Choroid plexus epithelial cell (primary cell): ENCODE data around the gene ADAMTS12.

Experiments
- DNase-seq: peaks from one replicate; pipeline ENCODE4 v3.0.0-alpha.2; 2010; ENCODE audit warnings: low read depth
- H3K4me3 ChIP-seq: 2 replicates; pipeline ENCODE4 v1.5.1; 2011; ENCODE audit warnings: low read depth, mild to moderate bottlenecking, control low read depth, low read length, moderate library complexity
- TF ChIP-seq, protein P1 (sequence below): conservative IDR thresholded peaks from 2 replicates; pipeline ENCODE4 v1.5.1; 2011; ENCODE audit warnings: low read depth, mild to moderate bottlenecking, control low read depth, inconsistent platforms, low read length, moderate library complexity

Gene ADAMTS12

GRCh38 chr5:33827018-33827707 lies 64.6 kb downstream of the ADAMTS12 start:
- H3K4me3 ChIP-seq = no peak overlapping the region
- TF ChIP-seq, protein P1, sequence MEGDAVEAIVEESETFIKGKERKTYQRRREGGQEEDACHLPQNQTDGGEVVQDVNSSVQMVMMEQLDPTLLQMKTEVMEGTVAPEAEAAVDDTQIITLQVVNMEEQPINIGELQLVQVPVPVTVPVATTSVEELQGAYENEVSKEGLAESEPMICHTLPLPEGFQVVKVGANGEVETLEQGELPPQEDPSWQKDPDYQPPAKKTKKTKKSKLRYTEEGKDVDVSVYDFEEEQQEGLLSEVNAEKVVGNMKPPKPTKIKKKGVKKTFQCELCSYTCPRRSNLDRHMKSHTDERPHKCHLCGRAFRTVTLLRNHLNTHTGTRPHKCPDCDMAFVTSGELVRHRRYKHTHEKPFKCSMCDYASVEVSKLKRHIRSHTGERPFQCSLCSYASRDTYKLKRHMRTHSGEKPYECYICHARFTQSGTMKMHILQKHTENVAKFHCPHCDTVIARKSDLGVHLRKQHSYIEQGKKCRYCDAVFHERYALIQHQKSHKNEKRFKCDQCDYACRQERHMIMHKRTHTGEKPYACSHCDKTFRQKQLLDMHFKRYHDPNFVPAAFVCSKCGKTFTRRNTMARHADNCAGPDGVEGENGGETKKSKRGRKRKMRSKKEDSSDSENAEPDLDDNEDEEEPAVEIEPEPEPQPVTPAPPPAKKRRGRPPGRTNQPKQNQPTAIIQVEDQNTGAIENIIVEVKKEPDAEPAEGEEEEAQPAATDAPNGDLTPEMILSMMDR = no peak
- DNase-seq = no peak

DNA sequence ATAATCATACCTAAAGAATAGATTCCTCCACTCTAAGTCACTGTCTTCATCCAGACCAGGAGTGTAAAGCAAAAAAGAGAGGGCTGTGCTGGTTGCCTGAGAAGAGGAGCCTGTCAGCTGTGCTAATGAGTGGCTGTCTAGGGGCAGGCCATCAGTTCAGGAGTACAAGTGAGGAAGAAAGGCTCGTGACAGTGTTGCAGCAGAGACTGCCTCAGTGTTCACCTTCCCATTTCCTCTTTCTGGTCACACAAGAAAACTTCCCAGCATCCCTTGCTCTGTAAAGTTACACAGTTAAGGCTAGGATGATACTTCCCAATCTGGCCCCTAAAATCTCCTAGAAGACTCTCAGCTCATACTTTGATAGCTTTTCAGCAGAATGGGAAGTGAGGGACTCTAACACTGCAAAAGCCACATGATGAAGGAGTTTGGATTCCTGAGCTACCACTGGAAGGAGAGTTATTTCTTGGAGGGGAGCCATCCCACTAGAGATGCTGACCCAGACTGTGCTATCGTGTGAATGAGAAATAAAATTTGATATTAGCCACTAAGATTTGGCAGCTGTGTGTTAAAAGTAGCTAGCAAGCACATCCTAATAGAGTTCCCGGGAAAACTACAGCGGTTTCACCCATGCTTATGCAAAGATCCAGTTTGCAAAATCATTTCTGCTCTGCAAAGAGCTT lies 67.1 kb downstream of the ADAMTS12 start:
- DNase-seq = peak; percentile 94
- H3K4me3 ChIP-seq = no peak overlapping the region
- TF ChIP-seq, protein P1 = no peak

GRCh38 chr5:33817301-33817700 lies 74.5 kb downstream of the ADAMTS12 start:
- DNase-seq = no peak
- H3K4me3 ChIP-seq = no peak overlapping the region
- TF ChIP-seq, protein P1 = no peak

GRCh38 chr5:33816791-33817190 lies 75.0 kb downstream of the ADAMTS12 start:
- TF ChIP-seq, protein P1 = no peak
- DNase-seq = peak; percentile 91
- no peak overlapping the region for H3K4me3 ChIP-seq

DNA sequence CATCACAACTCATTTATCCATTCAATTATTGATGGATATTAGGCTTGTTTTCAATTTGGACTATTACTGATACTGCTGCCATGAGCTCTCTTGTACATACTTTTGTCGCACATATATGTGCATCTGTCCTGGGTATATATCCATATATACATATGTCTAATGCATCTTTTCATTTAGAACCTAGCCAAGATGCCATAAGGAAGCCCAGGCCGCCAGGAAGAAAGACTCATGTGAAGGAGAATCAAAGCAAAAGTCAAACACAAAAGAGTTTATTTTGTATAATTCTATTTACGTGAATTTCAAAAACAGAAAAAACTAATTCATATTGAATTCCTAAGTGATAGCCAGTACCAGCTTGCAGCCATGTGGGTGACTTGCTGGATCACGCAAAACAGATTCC lies 79.0 kb downstream of the ADAMTS12 start:
- H3K4me3 ChIP-seq = no peak overlapping the region
- DNase-seq = no peak
- TF ChIP-seq, protein P1 = no peak

GRCh38 chr5:33810491-33811120 lies 81.2 kb downstream of the ADAMTS12 start:
- DNase-seq = no peak
- H3K4me3 ChIP-seq = no peak overlapping the region
- TF ChIP-seq, protein P1 = no peak
